Esophagus muscularis mucosa (tissue), 4 donors: ENCODE results near the gene SRP68.

Source experiments
- EP300 ChIP-seq: sonication (generic); formaldehyde crosslinking; IDR thresholded peaks from one replicate; pipeline ENCODE4 v1.6.1; 2017; ENCODE audit warnings: antibody characterized with exemption
- POLR2A ChIP-seq: fragments of 450-650 bp; IDR thresholded peaks from one replicate; pipeline ENCODE4 v1.6.1; 2017; ENCODE audit warnings: antibody characterized with exemption, moderate library complexity, mild to moderate bottlenecking, low read depth
- POLR2AphosphoS5 ChIP-seq, 2 donors: sonication (generic); formaldehyde crosslinking; IDR thresholded peaks; one replicate each; pipeline ENCODE4 v1.6.1; 2017; ENCODE audit warnings: antibody characterized with exemption in 2 of 2
- TF ChIP-seq, protein P1 (sequence below), 3 experiments: fragments of 200-600 bp in 2 of 3; fragments of 450-650 bp in 1 of 3; sonication (generic) in 2 of 3; IDR thresholded peaks; one replicate each; pipeline ENCODE4 v1.5.1; 2017 to 2019; ENCODE audit warnings: antibody characterized with exemption in 3 of 3, mild to moderate bottlenecking in 2 of 3, moderate library complexity in 1 of 3

GRCh38 chr17:76080768-76081287 is 8.5 kb upstream of the SRP68 start:
- TF ChIP-seq, protein P1, sequence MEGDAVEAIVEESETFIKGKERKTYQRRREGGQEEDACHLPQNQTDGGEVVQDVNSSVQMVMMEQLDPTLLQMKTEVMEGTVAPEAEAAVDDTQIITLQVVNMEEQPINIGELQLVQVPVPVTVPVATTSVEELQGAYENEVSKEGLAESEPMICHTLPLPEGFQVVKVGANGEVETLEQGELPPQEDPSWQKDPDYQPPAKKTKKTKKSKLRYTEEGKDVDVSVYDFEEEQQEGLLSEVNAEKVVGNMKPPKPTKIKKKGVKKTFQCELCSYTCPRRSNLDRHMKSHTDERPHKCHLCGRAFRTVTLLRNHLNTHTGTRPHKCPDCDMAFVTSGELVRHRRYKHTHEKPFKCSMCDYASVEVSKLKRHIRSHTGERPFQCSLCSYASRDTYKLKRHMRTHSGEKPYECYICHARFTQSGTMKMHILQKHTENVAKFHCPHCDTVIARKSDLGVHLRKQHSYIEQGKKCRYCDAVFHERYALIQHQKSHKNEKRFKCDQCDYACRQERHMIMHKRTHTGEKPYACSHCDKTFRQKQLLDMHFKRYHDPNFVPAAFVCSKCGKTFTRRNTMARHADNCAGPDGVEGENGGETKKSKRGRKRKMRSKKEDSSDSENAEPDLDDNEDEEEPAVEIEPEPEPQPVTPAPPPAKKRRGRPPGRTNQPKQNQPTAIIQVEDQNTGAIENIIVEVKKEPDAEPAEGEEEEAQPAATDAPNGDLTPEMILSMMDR (IDR thresholded peaks at IDR 0.05): no peak
- TF ChIP-seq POLR2A: no peak
- TF ChIP-seq EP300: no peak
- TF ChIP-seq POLR2AphosphoS5 (IDR thresholded peaks at IDR 0.05): no peak
